Endothelial cell (in vitro differentiated cells): ENCODE data around the gene TUBGCP3. TPM values are rescaled to one million over a fixed set of nuclear protein-coding genes. Genes with fewer than 3 reads are reported as not detected.

Experiments used
- DNase-seq: peaks from one replicate; pipeline ENCODE4 v3.0.0; 2021; ENCODE audit warnings: low spot score
- H3K27ac Mint-ChIP-seq: one replicate; pipeline ENCODE4 v1.8.0; 2021; ENCODE audit warnings: mixed read lengths, inconsistent platforms; ENCODE audit not compliant: unreplicated experiment
- H3K27me3 Mint-ChIP-seq: one replicate; pipeline ENCODE4 v1.8.0; 2021; ENCODE audit warnings: mild to moderate bottlenecking, moderate library complexity, mixed read lengths, inconsistent platforms; ENCODE audit not compliant: unreplicated experiment
- H3K36me3 Mint-ChIP-seq: one replicate; pipeline ENCODE4 v1.8.0; 2021; ENCODE audit warnings: mild to moderate bottlenecking, low read depth, mixed read lengths, inconsistent platforms; ENCODE audit not compliant: unreplicated experiment
- H3K4me1 Mint-ChIP-seq: one replicate; pipeline ENCODE4 v1.8.0; 2021; ENCODE audit warnings: mild to moderate bottlenecking, mixed read lengths, inconsistent platforms; ENCODE audit not compliant: unreplicated experiment
- H3K4me3 Mint-ChIP-seq: one replicate; pipeline ENCODE4 v1.8.0; 2021; ENCODE audit warnings: mild to moderate bottlenecking, mixed read lengths, inconsistent platforms; ENCODE audit not compliant: unreplicated experiment
- H3K9me3 Mint-ChIP-seq: one replicate; pipeline ENCODE4 v1.8.0; 2021; ENCODE audit warnings: mixed read lengths, inconsistent platforms; ENCODE audit not compliant: unreplicated experiment
- CTCF ChIP-seq: fragments of 200-600 bp; sonication (generic); IDR thresholded peaks from one replicate; pipeline ENCODE4 v1.5.0; 2021; ENCODE audit warnings: antibody characterized with exemption; ENCODE audit not compliant: unreplicated experiment
- total RNA-seq: library from RNA; stranded (reverse); fragmentation: NEBNext Ultra II Directional; extraction: Animal tissue kit (Norgen Biotek cat#: 25700); gene quantifications from one replicate; pipeline ENCODE4 v1.2.1, GENCODE V29; 2021; ENCODE audit not compliant: unreplicated experiment

Gene TUBGCP3
- total RNA-seq, 1 donor from 2014 or later: 26.8 TPM

- no peak overlapping the region for H3K4me3 Mint-ChIP-seq
- no peak for DNase-seq
- H3K4me1 Mint-ChIP-seq: no peaks in the 10 kb centered on the region
- H3K9me3 Mint-ChIP-seq: no peaks in the 10 kb centered on the region
- TF ChIP-seq CTCF: no peak
- no peaks in the 10 kb centered on the region for H3K36me3 Mint-ChIP-seq
- no peak overlapping the region for H3K27ac Mint-ChIP-seq
- no peaks in the 10 kb centered on the region for H3K27me3 Mint-ChIP-seq
Observed at GRCh38 chr13:112473818-112474217, 114.1 kb downstream of the TUBGCP3 start.

GRCh38 chr13:112469071-112469745, 118.7 kb downstream of the TUBGCP3 start:
- H3K36me3 Mint-ChIP-seq: no peaks in the 10 kb centered on the region
- no peaks in the 10 kb centered on the region for H3K9me3 Mint-ChIP-seq
- no peak overlapping the region for H3K27ac Mint-ChIP-seq
- no peak for DNase-seq
- H3K4me3 Mint-ChIP-seq: no peak overlapping the region
- TF ChIP-seq CTCF: no peak
- no peaks in the 10 kb centered on the region for H3K27me3 Mint-ChIP-seq
- H3K4me1 Mint-ChIP-seq: no peaks in the 10 kb centered on the region

- no peak for DNase-seq
- Mint-ChIP-seq H3K4me3 (no peak overlapping the region), H3K4me1 (no peaks in the 10 kb centered on the region), H3K36me3 (no peaks in the 10 kb centered on the region), H3K9me3 (no peaks in the 10 kb centered on the region), H3K27me3 (no peaks in the 10 kb centered on the region), H3K27ac (no peak overlapping the region)
- no peak for TF ChIP-seq CTCF
Observed at GRCh38 chr13:112468069-112468468, 119.9 kb downstream of the TUBGCP3 start.

GRCh38 chr13:112467236-112467635, 120.7 kb downstream of the TUBGCP3 start:
- DNase-seq: no peak

More at GRCh38 chr13:112467236-112467635, 120.7 kb downstream of the TUBGCP3 start:
- no peak overlapping the region for H3K4me3 Mint-ChIP-seq
- no peaks in the 10 kb centered on the region for H3K36me3 Mint-ChIP-seq
- H3K9me3 Mint-ChIP-seq: peaks cover 3% of the 10 kb centered on the region
- no peaks in the 10 kb centered on the region for H3K4me1 Mint-ChIP-seq
- no peak overlapping the region for H3K27ac Mint-ChIP-seq
- TF ChIP-seq CTCF: no peak
- no peaks in the 10 kb centered on the region for H3K27me3 Mint-ChIP-seq
